Glomerular visceral epithelial cell (primary cell): ENCODE results near the gene KCNIP1.

Experiments used
- DNase-seq: peaks from one replicate; pipeline ENCODE4 v3.0.0-alpha.2; 2016; ENCODE audit errors: extremely low spot score

Gene KCNIP1

DNA sequence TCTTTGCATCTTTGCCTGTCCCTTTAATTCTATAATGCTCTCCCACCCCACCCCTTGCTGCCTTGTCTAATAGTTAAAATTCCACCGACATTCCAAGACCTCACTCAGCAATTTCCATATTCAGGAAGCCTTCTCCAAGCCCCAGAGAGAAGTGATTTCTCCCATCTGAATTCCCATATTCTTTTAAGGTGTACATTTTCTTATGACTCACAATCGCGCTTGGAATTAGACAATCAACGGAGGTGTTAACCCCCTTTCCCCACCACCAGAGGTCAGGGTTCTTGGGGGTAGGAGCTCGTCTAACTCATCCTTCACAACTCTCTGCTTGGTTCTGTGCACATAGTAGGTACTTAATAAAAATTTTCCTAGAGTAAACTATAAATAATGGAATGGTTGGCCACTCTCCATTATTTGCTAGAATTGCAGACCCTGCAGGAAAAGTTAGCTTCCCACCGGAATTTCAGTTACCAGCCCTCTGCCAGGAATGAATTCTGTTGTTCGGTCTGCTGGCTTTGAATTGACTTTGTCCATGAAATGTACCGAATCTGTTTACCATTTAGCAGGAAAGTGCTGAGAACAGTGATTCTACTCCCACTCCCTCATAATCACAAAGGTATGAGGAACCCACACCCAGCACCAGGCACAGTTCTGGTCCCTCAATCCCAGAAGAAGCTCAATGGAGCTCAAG lies 5.0 kb downstream of the KCNIP1 start:
- peak; percentile 79 for DNase-seq

DNA sequence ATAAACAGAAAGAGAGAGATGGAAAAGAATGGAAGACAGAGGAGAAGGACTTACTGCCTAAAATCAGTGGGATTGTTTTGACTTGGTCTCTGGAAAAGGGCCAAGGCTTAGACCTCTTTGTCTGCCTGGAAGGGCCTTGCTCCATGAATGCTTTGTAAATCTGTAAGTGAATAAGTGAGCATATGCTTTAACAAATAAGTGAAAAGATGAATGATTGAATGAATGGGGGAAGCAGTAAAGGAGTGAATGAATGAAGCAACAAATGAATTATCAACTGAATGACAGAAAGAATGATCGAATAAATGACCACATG lies 5.5 kb downstream of the KCNIP1 start:
- DNase-seq = no peak

DNA sequence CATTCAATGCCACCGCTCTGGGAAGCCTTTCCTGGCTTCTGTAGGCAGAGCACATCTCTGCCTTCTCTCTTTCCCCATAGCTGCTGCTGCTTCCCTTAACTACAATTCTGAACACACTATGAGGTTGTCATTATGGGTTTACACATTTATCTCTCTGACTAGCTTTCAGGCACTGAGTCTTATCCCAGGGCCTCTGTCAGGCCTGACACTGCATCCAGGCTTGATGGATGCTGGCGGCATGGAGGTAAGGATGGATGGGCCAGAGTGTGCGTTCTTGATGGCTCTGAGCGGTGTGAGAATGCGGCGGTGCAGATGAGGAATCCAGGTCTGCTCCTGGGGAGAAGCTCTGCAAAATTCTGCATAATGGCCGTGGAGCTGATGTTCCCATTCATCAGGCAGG lies 6.3 kb downstream of the KCNIP1 start:
- DNase-seq = no peak

DNA sequence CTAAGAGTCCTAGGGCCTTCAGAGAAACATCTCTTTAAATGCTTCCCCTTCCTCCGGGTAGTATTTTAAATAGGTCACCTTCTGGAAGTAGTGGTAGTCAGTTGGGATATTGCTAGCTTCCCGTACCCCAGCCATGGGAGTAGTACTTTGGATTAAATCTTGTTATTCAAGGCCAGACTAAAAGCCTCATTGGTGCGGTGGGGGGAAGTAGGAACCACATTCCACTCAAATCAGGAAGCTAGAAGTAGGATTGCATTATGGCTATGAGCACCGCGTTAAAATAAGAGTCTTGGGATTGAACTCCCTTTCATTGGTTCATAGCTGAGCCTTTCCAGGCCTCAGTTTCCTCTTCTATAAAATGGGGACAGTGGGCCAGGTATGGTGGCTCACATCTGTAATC lies 6.7 kb downstream of the KCNIP1 start:
- no peak for DNase-seq

DNA sequence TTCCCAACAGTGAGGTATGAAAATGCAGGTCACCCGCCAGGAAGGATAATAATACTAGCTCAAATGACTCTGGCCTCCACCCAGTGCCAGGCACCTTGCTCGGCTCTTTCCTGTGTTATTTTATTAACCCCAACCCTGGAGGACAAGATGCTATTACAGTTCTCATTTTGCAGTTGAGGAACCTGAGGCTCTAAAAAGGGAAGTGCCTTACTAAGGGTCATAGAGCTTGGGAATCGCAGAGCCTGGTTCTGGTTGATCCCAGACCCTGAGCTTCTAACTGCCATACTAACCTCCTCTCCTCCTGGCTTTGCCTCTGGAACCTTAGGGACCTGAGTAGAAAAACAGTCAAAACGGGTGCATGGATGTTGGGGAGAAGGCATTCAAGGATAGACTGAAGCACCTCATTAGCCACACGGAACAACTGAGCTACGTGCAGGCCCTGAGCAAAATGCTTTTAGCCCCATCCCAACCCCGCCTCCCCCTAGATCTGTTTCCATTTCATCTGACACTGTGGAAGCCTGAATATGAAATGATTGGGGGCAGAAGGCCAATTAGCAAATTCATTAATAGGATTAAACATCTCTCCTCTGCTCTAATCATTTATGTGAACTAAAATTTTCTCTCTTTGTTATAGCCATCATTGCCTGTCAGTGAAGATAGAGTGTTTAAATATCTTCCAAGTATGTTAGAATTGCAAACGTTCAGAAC lies 7.9 kb downstream of the KCNIP1 start:
- DNase-seq = no peak

DNA sequence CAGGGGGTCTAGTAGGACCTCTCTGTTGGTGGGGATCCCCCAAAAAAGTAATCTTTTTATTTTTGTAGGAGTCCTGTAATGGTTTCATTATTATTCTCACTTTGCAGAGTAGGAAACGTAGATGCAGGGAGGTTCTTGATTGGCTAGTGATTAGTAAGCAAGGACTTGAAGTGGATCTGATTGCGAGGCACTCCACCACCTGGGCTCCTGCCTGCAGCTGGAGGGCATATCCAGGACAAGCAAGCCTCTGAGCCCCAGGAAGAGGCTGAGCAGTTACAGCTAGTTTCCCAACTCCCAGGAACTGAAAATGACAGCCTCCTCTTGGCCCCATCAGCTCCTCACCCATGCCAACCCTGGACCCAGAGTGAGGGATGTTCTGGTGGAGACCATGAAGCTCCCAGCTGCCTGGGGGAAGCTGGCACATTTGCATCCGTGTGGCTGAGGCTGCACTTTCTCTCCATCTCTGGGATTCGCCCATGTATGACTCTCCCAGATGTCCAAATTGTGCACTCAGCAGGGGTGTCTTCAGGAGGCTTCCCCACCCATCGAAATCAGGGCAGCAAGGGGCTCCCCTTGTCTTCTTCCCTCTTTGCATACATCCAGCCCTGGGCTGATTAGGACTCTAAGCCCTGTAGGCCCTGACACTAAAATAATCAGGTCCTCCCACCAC lies 10.2 kb downstream of the KCNIP1 start:
- DNase-seq = no peak

- DNase-seq = no peak
Observed at GRCh38 chr5:170517411-170517810, 13.6 kb downstream of the KCNIP1 start.

GRCh38 chr5:170518277-170518676 lies 14.5 kb downstream of the KCNIP1 start:
- no peak for DNase-seq

- no peak for DNase-seq
Observed at GRCh38 chr5:170519549-170519948, 15.7 kb downstream of the KCNIP1 start.

- peak; percentile 39 for DNase-seq
Observed at GRCh38 chr5:170520372-170520771, 16.6 kb downstream of the KCNIP1 start.

DNA sequence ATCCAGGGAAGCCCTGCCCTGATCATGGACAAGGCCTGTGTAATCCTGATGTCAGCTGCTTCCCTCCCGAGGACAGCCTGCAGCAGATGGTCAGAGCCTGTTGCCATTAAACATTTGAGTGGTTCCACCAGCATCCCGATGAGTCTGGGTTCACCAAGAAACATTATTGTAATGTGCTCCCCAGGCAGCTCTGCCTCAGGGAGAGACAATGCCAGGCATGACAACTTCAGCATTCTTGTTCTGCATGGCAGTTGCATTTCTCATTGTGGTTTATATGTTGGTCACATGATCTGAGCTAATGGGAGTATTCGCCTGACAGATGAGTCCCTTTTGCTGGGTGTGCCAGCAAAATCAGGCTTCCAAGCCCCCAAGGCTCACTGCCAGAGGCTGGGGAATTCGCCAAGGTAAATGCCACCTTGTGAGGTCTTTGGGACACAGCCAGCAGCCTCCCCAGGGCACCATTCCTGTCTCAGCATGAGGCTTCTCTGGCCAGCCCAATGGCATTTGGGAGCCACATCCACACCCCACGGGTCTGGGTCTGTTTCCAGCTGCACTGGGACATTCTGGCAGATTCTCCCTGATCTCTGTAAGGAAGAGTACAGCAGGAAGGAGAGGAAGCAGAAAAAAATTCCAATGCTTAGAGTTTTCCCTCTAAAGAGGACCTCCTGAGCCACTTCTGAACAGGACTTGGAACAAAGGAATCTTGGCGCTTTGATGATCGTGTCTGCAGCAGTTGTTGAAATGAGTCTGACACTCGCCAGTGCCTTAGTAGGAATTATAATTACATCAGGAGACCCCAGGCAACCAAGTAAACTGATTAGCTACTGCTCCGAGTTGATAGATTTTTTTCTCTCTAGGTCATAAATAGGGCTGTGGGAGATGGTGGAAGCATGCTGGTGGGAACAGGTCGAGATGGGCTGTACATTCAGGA lies 18.7 kb downstream of the KCNIP1 start:
- peak; percentile 99 for DNase-seq

GRCh38 chr5:170523142-170523551 lies 19.3 kb downstream of the KCNIP1 start:
- peak; percentile 58 for DNase-seq

DNA sequence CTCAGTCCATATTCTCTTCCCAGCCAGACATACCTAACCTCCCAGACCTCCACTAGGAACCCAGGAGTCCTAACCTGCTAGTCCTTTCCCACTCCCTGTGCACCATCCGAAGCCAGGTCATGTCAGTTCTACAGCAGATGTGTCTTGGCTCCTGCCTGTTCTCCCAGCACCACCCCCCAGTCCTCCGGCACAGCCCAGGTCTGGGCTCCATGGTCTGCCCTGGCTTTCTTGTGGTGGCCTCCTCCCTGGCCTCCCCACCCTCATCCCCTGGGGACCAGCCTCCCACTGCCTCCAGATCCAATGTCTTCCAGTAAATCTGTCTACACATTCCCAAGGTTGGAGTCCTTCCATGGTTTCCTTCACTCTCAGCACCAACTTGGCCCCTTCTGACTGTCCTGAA lies 20.0 kb downstream of the KCNIP1 start:
- no peak for DNase-seq

- DNase-seq = no peak
Observed at GRCh38 chr5:170524576-170524975, 20.8 kb downstream of the KCNIP1 start.

DNA sequence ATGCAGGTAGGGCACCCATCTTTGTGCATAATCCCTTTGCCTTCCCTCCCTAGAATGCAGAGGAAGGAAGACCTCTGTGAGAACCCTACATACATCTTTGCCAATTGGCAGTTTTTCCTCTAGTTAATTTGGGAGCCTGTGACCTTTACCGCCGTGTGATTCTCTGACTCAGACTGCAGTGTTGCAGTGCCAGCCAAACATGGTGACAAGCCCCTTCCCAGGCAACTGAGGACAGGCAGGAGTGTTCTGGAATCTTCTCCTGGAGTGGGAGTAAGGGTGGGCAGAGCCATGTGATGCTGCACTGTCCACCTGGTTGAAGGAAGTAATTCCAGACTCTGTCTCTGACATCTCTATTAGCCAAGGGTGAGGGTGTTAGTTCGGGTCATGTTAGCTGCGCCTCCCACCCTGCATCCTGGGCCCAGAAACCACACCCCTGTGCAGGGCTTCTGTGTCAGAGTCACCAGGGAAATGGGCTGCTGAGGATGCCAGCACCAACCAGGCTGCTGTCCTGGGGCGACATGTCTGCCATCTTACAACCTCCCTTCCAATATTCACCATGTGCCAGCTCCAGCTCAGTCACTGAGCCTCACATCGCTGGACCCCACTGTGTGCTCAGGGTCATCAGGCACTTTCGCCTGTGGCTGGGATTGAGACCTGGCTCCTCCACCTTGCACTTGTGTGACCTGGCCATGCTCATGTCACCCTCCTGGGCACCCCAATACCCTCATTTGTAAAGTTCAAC lies 21.8 kb downstream of the KCNIP1 start:
- DNase-seq = no peak

- no peak for DNase-seq
Observed at GRCh38 chr5:170527991-170528390, 24.2 kb downstream of the KCNIP1 start.

DNA sequence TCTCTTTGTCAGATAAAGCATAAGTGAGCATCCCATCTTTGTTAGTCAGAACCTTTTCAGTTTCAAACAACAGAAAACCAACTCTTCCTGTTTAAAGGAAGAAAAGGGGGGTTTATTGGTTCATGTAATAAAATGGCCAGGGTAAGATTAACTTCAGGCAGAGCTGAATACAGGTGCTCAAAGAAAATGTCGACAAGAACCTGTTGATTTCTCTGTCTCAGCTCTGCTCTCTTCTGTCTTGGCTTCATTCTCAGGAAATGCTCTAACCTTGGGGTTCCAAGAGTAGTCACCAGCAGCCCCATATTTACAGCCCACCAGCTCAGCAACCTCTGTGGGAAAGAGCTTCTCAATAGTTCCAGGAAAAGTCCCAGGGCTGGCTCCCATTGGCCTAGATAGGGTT lies 25.2 kb downstream of the KCNIP1 start:
- DNase-seq = no peak

- DNase-seq = no peak
Observed at GRCh38 chr5:170532935-170533334, 29.1 kb downstream of the KCNIP1 start.

GRCh38 chr5:170533383-170533782 lies 29.6 kb downstream of the KCNIP1 start:
- no peak for DNase-seq

GRCh38 chr5:170534177-170534576 lies 30.4 kb downstream of the KCNIP1 start:
- DNase-seq = no peak

- DNase-seq = no peak
Observed at GRCh38 chr5:170534941-170535340, 31.1 kb downstream of the KCNIP1 start.
